Measurements from ENCODE around the gene EPN2.

The EPN2 gene

GRCh38 chr17:19344311-19345066 lies 107.3 kb downstream of the EPN2 start:
- DNase-seq (ENCODE audit: low spot score), result no peak
- TF ChIP-seq CTCF (IDR thresholded peaks at IDR 0.05; ENCODE audit: extremely low read depth, missing control alignments), result no peak

- no peak for DNase-seq (ENCODE audit: low spot score)
- TF ChIP-seq CTCF (IDR thresholded peaks at IDR 0.05; ENCODE audit: extremely low read depth, missing control alignments), result no peak
Observed at GRCh38 chr17:19345067-19345460, 107.9 kb downstream of the EPN2 start.

GRCh38 chr17:19345486-19346350 lies 108.6 kb downstream of the EPN2 start:
- TF ChIP-seq CTCF (IDR thresholded peaks at IDR 0.05; ENCODE audit: extremely low read depth, missing control alignments), result no peak
- DNase-seq (ENCODE audit: low spot score), result no peak

GRCh38 chr17:19346351-19347255 lies 109.4 kb downstream of the EPN2 start:
- TF ChIP-seq CTCF (IDR thresholded peaks at IDR 0.05; ENCODE audit: extremely low read depth, missing control alignments), result no peak
- DNase-seq (ENCODE audit: low spot score), result no peak

- no peak for TF ChIP-seq CTCF (IDR thresholded peaks at IDR 0.05; ENCODE audit: extremely low read depth, missing control alignments)
- no peak for DNase-seq (ENCODE audit: low spot score)
Observed at GRCh38 chr17:19347323-19348080, 110.3 kb downstream of the EPN2 start.

GRCh38 chr17:19348081-19348650 lies 111.0 kb downstream of the EPN2 start:
- TF ChIP-seq CTCF (IDR thresholded peaks at IDR 0.05; ENCODE audit: extremely low read depth, missing control alignments), result no peak
- no peak for DNase-seq (ENCODE audit: low spot score)
